CD14-positive monocyte (primary cell): ENCODE measurements around the gene PDGFD. TPM values are rescaled to one million over a fixed set of nuclear protein-coding genes. Genes with fewer than 3 reads are reported as not detected.

Experiments
- DNase-seq, 3 donors: peaks; one replicate each; pipeline ENCODE4 v3.0.0-alpha.2; 2011 to 2022
- H2AFZ ChIP-seq: 2 replicates; pipeline ENCODE4 v1.6.0; 2012; ENCODE audit warnings: mild to moderate bottlenecking, low read depth, low read length, inconsistent platforms; ENCODE audit not compliant: insufficient read depth, poor library complexity, severe bottlenecking
- H3K27ac ChIP-seq, 2 donors: 1 replicate in 1 of 2; 2 replicates in 1 of 2; pipeline ENCODE4 v1.5.1; 2012 to 2013; ENCODE audit warnings: low read length in 2 of 2, control low read depth in 1 of 2, inconsistent platforms in 1 of 2, low read depth in 1 of 2, mild to moderate bottlenecking in 1 of 2
- H3K27me3 ChIP-seq, 2 donors: one replicate each; pipeline versions ENCODE4 v1.6.0 to v1.6.1; 2011 to 2013; ENCODE audit warnings: low read length in 2 of 2; ENCODE audit not compliant: control insufficient read depth in 2 of 2, insufficient read depth in 2 of 2
- H3K36me3 ChIP-seq, 2 donors: replicated peaks in 1 of 2; 1 replicate in 1 of 2; 2 replicates in 1 of 2; pipeline versions ENCODE4 v1.5.1 to v1.6.1; 2012 to 2013; ENCODE audit warnings: low read length in 2 of 2, control low read depth in 1 of 2, inconsistent platforms in 1 of 2, mild to moderate bottlenecking in 1 of 2; ENCODE audit not compliant: insufficient read depth in 2 of 2, control insufficient read depth in 1 of 2
- H3K4me1 ChIP-seq, 2 donors: 1 replicate in 1 of 2; 2 replicates in 1 of 2; pipeline versions ENCODE4 v1.5.1 to v1.6.1; 2012 to 2013; ENCODE audit warnings: low read length in 2 of 2, control low read depth in 1 of 2, inconsistent platforms in 1 of 2, mild to moderate bottlenecking in 1 of 2, moderate library complexity in 1 of 2; ENCODE audit not compliant: insufficient read depth in 2 of 2, control insufficient read depth in 1 of 2
- H3K4me2 ChIP-seq: replicated peaks from 2 replicates; pipeline ENCODE3; 2012; ENCODE audit warnings: low read length, moderate library complexity, mild to moderate bottlenecking; ENCODE audit not compliant: poor library complexity, severe bottlenecking; ENCODE audit errors: extremely low read depth
- H3K4me3 ChIP-seq, 3 experiments: fragments of 200-600 bp in 1 of 3; sonication (generic) in 1 of 3; replicated peaks in 1 of 3; 1 replicate in 2 of 3; 2 replicates in 1 of 3; pipeline ENCODE4 v1.5.1; 2011 to 2013; ENCODE audit warnings: low read length in 3 of 3, mild to moderate bottlenecking in 3 of 3, control low read depth in 2 of 3, low read depth in 2 of 3, inconsistent platforms in 1 of 3, moderate library complexity in 1 of 3
- H3K79me2 ChIP-seq: 2 replicates; pipeline ENCODE4 v1.6.0; 2012; ENCODE audit warnings: mild to moderate bottlenecking, control low read depth, inconsistent platforms, low read length, moderate library complexity; ENCODE audit not compliant: insufficient read depth
- H3K9ac ChIP-seq: 2 replicates; pipeline ENCODE4 v1.6.0; 2017; ENCODE audit warnings: low read length, mild to moderate bottlenecking; ENCODE audit not compliant: insufficient read depth, poor library complexity, severe bottlenecking
- H3K9me3 ChIP-seq, 2 donors: replicated peaks in 1 of 2; 1 replicate in 1 of 2; 2 replicates in 1 of 2; pipeline versions ENCODE4 v1.5.1 to v1.6.1; 2012 to 2013; ENCODE audit warnings: low read length in 2 of 2, control low read depth in 1 of 2; ENCODE audit not compliant: control insufficient read depth in 1 of 2, insufficient read depth in 1 of 2
- H4K20me1 ChIP-seq: 2 replicates; pipeline ENCODE4 v1.6.0; 2012; ENCODE audit warnings: mild to moderate bottlenecking, low read length, control low read depth, moderate library complexity; ENCODE audit not compliant: insufficient read depth
- H3K27ac Mint-ChIP-seq, 7 donors: one replicate each; pipeline ENCODE4 v1.8.0; 2020; ENCODE audit warnings: mild to moderate bottlenecking in 7 of 7, mixed read lengths in 7 of 7, moderate library complexity in 6 of 7, inconsistent platforms in 2 of 7
- H3K27me3 Mint-ChIP-seq, 3 donors: one replicate each; pipeline ENCODE4 v1.8.0; 2021 to 2022; ENCODE audit warnings: low read depth in 3 of 3, mild to moderate bottlenecking in 3 of 3, mixed read lengths in 3 of 3, moderate library complexity in 3 of 3, inconsistent platforms in 1 of 3
- H3K36me3 Mint-ChIP-seq, 2 donors: one replicate each; pipeline ENCODE4 v1.8.0; 2020; ENCODE audit warnings: mixed read lengths in 2 of 2, inconsistent platforms in 1 of 2, mild to moderate bottlenecking in 1 of 2
- H3K4me1 Mint-ChIP-seq: one replicate; pipeline ENCODE4 v1.8.0; 2020; ENCODE audit warnings: mild to moderate bottlenecking, mixed read lengths
- H3K4me3 Mint-ChIP-seq, 2 donors: one replicate each; pipeline ENCODE4 v1.8.0; 2020; ENCODE audit warnings: mild to moderate bottlenecking in 2 of 2, mixed read lengths in 2 of 2, moderate library complexity in 1 of 2
- H3K9me3 Mint-ChIP-seq, 7 donors: one replicate each; pipeline ENCODE4 v1.8.0; 2020 to 2022; ENCODE audit warnings: mixed read lengths in 7 of 7, mild to moderate bottlenecking in 6 of 7, moderate library complexity in 6 of 7, inconsistent platforms in 2 of 7
- CTCF ChIP-seq: fragments of 200-600 bp; IDR thresholded peaks from one replicate; pipeline ENCODE4 v1.8.0; 2022; ENCODE audit warnings: antibody characterized with exemption, mild to moderate bottlenecking
- WGBS: methylation state at CpG from one replicate; pipeline ENCODE4 v1.1.5; 2013; ENCODE audit warnings: missing lambda C conversion rate; ENCODE audit not compliant: insufficient coverage; 5-methylcytosine and 5-hydroxymethylcytosine counted together
- intact Hi-C, 2 donors: fragments of 100-400 bp; cut with micrococcal nuclease; formaldehyde crosslinking; loops; one replicate each; pipeline versions ENCODE4 v1.15.0 to v1.15.1; 2023
- polyA plus RNA-seq, 3 donors: library from polyadenylated mRNA; depleted of rRNA in 1 of 3; unstranded in 2 of 3; stranded (reverse) in 1 of 3; fragments of 300-500 nt in 2 of 3; fragments of >200 nt in 1 of 3; fragmentation: Illumina TruSeq in 2 of 3; gene quantifications; 1 replicate in 2 of 3; 2 replicates in 1 of 3; pipeline ENCODE4 v1.2.3, GENCODE V29; 2012 to 2021

The PDGFD gene
- polyA plus RNA-seq, 3 donors = 0.05 to 0.15 TPM; not detected in 1

- intact Hi-C loops = no loop called here
- WGBS = no CpG with 5 or more reads among the region's 5 CpGs
Observed at GRCh38 chr11:103928802-103929161, 235.2 kb downstream of the PDGFD start.

DNA sequence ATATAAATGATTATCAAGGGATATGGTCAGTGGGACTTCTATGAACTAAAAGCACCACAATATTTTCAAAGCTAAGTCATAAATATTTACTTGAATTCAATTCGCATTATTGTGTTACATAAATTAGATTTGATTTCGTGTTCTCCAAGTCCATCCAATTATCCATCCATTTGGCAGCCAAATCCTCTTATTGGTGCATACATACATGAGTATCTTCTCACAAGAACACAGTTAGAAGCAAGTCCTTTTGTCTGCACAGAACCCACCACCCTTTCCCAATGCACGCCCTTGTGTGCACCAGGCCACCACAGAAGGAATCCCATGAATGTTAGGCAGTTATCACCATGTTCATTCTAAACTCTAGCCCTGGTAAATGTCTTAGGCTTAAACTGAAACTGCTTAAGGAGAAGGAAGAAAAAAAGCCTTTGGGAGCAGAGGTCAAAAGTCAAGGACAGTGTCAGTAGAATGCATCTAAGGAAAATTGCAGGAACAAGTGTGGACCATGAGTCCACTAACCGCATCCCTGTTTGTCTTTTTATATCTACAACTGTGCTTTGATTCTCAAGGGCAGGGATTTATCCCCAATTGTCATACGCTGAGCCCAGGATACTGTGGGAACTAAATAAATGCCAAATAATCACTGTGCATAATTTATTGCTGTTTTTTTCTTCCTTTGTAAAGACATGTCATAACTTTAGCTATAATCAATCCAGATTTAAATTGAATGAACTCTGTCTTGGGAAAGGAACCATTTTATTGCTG is 235.7 kb downstream of the PDGFD start:
- Mint-ChIP-seq H3K27me3 (peaks cover 0 to 7% (median 0%) of the 10 kb centered on the region in 3 donors), H3K36me3 (no peaks in the 10 kb centered on the region), H3K9me3 (no peaks in the 10 kb centered on the region), H3K4me3 (no peak overlapping the region), H3K4me1 (no peaks in the 10 kb centered on the region), H3K27ac (peak overlapping the region in 1 of 7 donors; percentile 15)
- intact Hi-C loops = no loop called here
- no peaks in the 10 kb centered on the region for H3K36me3 ChIP-seq
- H3K4me3 ChIP-seq = no peak overlapping the region
- no peak overlapping the region for H3K4me2 ChIP-seq
- no peak overlapping the region for H3K9ac ChIP-seq
- no peak for TF ChIP-seq CTCF
- DNase-seq = no peak
- no peaks in the 10 kb centered on the region for H3K9me3 ChIP-seq
- no peaks in the 10 kb centered on the region for H3K27me3 ChIP-seq
- no peaks in the 10 kb centered on the region for H3K4me1 ChIP-seq
- H3K27ac ChIP-seq = no peak overlapping the region
- H4K20me1 ChIP-seq = no peaks in the 10 kb centered on the region
- H2AFZ ChIP-seq = no peak overlapping the region
- WGBS = 92% methylated on average over 2 of the region's 5 CpGs
- H3K79me2 ChIP-seq = no peaks in the 10 kb centered on the region

More at GRCh38 chr11:103928802-103929161, 235.2 kb downstream of the PDGFD start:
- no peak for TF ChIP-seq CTCF
- no peaks in the 10 kb centered on the region for H3K9me3 Mint-ChIP-seq
- Histone ChIP-seq H3K27me3 (no peaks in the 10 kb centered on the region), H3K4me1 (no peaks in the 10 kb centered on the region), H3K9me3 (no peaks in the 10 kb centered on the region), H4K20me1 (no peaks in the 10 kb centered on the region), H2AFZ (no peak overlapping the region), H3K4me2 (no peak overlapping the region), H3K79me2 (no peaks in the 10 kb centered on the region), H3K9ac (no peak overlapping the region), H3K27ac (no peak overlapping the region), H3K4me3 (no peak overlapping the region), H3K36me3 (no peaks in the 10 kb centered on the region)
- H3K36me3 Mint-ChIP-seq = no peaks in the 10 kb centered on the region
- no peak overlapping the region for H3K4me3 Mint-ChIP-seq
- no peak for DNase-seq
- no peak overlapping the region for H3K27ac Mint-ChIP-seq
- H3K4me1 Mint-ChIP-seq = no peaks in the 10 kb centered on the region
- peaks cover 0 to 6% (median 0%) of the 10 kb centered on the region in 3 donors for H3K27me3 Mint-ChIP-seq
